Right renal cortex interstitium (tissue), 3 donors: Measurements from ENCODE around the gene DCAF17. TPM values are rescaled to one million over a fixed set of nuclear protein-coding genes. Genes with fewer than 3 reads are reported as not detected.

ENCODE experiments used
- polyA plus RNA-seq, 3 donors: library from polyadenylated mRNA; unstranded; fragments of 120-200 nt; gene quantifications; one replicate each; pipeline ENCODE4 v1.2.1, GENCODE V29; 2013; ENCODE audit not compliant: insufficient read length in 3 of 3

DCAF17 gene
- polyA plus RNA-seq, 3 donors, result 22.7 to 24.0 (median 23.1) TPM

Other genes with a start within 250 kb of the DCAF17 start
- 10 to 100 TPM; 15.3 to 16.5 (median 16.1) TPM for gene METTL8, start 236 bp upstream of the DCAF17 start, polyA plus RNA-seq
- gene CYBRD1, start 88.2 kb downstream of the DCAF17 start, polyA plus RNA-seq, result 10 to 100 TPM; 39.3 to 46.7 (median 46.4) TPM